Measurements from ENCODE around the gene NPIPA7. TPM values are rescaled to one million over a fixed set of nuclear protein-coding genes. Genes with fewer than 3 reads are reported as not detected.

Gene NPIPA7
- polyA plus RNA-seq, 3 donors from 2014 or later, result 0.90 to 1.0 TPM; not detected in 1

Other genes starting within 250 kb of the NPIPA7 start
- gene ABCC6, start 155.6 kb upstream of the NPIPA7 start, polyA plus RNA-seq, result under 1 TPM in 1 of 3 donors, not detected in 2; 0.03 TPM
- gene NOMO3, start 146.6 kb upstream of the NPIPA7 start, polyA plus RNA-seq, result 10 to 100 TPM in 2 of 3 donors, 1 to 10 TPM in 1; 6.1 to 22.7 (median 16.8) TPM

All from immature natural killer cell (primary cell).